ENCODE results near the gene RHOB.

Gene RHOB

DNA sequence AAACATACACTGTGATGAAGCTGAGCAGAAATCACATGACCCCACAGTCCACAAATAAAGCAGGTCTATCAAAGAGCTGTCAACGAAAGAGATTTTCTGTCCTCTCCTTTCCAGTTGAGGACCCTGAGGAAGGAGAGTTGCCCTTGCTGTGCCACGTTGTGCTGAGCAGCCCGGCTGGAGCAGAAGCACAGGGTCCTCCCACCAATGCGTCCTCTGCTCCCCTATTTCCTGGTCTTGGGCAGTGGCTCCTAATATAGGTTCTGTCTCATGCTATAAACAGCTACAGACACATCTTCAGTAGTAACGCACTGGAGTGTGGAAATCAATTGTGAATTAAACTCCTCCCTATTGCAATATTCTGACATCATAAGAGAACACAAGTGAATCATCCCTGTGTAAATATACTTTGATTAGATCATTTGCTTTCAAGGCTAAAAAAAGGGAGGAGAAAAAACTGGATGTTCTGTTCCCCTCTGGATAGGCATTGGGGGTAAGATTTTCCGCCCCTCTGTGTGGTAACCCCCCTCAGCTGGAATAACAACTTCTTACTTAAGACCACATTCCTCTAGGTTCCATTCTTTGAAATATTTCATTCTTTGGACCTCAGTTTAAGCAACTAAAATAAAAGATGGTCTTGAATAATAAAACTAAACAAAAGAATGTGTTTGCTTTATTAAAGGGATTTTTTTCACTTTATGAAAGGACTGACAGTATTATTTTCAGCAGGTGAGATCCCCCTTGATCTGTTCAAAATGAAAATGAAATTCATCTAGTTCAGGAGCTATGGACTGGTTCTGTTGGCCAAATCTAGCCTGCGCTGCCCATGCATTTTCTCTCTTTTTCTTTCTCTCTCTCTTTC is 8.3 kb upstream of the RHOB start:
- DNase-seq, result no peak

DNA sequence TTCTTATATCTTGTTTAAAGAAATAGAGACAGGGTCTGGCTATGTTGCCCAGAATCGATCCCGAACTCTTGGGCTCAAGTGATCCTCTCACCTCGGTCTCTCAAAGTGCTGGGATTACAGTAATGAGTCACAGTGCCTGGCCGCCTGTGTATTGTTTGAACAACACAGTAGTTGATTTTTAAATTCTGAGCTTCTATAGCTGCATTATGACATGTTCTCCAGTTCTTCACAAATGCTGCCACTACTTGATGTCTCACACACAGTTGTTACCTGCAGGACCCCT is 7.7 kb upstream of the RHOB start:
- DNase-seq, result no peak

DNA sequence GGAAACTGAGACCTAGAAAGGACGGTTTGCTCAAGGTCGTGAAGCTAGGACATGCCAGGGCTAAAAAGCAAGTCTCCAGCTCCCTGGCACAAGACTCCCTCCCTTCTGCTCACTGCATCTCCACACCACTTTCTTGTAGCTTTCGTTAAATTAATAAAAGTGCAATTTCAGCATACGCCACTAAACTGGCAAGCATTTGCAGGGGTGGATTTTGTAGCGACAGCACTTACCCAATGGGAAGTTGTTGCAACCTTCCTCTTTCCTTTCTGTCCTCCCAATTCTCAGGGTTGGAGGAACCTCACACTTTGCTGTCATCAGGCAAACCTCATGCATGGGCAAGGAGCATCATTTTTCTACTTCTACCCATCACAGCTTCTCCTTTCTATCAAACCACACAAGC is 7.4 kb upstream of the RHOB start:
- no peak for DNase-seq

DNA sequence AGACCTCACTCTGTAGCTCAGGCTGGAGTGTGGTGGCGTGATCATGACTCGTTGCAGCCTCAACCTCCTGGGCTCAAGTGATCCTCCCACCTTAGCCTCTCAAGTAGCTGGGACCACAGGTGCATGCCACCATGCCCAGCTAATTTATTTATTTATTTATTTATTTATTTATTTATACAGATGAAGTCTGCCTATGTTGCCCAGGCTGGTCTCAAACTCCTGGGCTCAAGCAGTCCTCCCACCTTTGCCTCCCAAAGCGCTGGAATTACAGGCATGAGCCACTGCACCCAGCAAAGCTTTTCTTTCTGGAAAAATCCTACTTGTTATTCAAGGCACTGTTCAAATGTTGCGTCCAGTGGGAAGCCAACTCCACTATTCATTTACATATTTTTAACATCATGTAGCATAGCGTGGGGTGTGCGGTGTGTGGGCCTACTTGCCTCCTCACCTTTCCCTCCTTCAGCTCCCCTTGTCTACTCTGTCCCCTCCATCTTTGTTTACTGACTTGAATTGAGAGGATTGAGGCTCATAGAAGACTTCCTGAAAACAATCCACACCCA is 6.8 kb upstream of the RHOB start:
- no peak for DNase-seq

- no peak for DNase-seq
These were observed 3.5 kb upstream of the RHOB start for GRCh38 chr2:20443276-20443920.

DNA sequence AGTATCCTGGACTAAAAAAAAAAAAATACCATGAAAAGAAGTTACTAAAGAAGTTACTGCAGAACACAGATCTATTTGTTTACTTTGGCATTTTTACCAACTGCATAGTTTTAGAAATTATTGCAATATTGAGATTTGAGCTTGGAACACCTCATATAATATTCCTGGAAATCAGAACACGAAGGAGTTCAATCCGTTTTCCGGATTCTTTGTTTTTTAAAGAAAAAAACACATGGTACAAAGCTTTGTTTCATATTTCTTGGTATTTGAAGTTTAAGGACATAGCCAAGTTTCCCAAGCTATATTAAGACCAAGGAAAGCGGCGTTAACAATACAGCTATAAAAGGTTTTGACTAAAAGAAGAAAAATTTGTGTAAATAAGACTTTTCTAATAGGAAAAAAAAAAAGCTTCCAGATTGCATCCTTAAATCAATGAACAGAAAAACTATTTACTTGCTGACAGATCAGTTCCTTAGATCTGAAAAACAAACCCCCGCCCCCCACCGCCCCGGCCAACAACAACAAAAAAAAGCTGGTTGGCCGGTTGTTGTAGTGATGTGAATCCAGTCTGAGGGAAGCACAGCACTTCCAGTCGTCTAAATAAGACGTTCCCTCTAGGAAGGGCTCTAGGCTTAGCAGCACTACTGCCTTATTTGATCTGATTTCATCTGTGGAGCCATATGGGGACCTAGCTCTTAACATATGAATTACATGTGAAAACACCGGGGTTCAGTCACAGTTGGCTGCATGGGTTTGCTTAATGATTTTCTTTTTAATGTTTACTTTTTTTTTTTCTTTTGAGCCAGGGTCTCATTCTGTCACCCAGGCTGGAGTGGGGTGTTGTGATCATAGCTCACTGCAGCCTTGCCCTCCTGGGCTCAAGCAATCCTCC is 2.5 kb upstream of the RHOB start:
- no peak for DNase-seq

DNA sequence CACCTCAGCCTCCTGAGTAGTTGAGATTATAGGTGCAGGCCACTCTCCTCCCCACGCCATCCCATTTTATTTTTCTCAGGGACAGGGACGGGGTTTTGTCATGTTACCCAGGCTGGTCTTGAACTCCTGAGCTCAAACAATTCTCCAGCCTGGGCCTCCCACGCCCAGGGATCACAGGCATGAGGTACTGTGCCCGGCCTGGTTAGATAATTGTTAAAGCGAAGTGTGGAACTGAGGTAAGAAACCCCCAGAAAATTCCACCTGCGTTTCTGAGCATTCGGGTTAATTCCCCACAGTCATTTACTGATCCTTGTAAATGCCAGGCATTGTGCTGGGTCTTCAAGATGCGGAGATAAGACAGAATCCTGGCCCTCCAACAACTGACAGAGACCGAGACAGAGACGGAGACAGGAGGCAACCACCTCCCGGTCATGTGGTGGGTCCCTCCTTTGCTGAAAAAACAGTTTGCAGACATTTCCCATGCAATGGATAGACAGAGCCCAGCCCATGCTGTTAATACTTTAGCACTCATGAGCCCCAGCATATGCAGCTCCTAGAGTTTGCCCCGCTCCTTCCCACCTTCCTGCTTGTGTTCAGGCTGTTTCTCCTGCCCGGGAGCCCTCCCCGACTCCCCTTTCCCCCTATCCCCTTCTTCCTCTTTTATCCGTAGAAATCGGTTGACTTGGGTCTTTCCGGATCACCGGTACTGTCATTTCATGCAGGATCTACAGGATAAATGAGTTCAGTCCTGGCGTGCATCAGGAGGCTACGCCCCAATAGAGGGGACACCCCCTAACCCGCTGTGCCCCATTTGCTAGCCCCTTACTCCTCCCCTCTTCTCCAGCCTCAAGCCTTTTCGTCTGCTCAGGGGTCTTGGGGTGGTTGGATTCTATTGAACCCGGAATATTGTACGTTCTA is 1.6 kb upstream of the RHOB start:
- no peak for DNase-seq

- DNase-seq, result no peak
These were observed 488 bp upstream of the RHOB start for GRCh38 chr2:20446255-20446916.

DNA sequence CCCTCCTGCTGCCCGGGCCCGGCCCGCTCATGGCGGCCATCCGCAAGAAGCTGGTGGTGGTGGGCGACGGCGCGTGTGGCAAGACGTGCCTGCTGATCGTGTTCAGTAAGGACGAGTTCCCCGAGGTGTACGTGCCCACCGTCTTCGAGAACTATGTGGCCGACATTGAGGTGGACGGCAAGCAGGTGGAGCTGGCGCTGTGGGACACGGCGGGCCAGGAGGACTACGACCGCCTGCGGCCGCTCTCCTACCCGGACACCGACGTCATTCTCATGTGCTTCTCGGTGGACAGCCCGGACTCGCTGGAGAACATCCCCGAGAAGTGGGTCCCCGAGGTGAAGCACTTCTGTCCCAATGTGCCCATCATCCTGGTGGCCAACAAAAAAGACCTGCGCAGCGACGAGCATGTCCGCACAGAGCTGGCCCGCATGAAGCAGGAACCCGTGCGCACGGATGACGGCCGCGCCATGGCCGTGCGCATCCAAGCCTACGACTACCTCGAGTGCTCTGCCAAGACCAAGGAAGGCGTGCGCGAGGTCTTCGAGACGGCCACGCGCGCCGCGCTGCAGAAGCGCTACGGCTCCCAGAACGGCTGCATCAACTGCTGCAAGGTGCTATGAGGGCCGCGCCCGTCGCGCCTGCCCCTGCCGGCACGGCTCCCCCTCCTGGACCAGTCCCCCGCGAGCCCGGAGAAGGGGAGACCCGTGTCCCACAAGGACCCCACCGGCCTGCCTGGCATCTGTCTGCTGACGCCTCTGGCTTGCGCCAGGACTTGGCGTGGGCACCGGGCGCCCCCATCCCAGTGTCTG is 767 bp downstream of the RHOB start:
- peak; percentile 6 for DNase-seq

- no peak for DNase-seq
These were observed 1.5 kb downstream of the RHOB start for GRCh38 chr2:20448246-20448976.

DNA sequence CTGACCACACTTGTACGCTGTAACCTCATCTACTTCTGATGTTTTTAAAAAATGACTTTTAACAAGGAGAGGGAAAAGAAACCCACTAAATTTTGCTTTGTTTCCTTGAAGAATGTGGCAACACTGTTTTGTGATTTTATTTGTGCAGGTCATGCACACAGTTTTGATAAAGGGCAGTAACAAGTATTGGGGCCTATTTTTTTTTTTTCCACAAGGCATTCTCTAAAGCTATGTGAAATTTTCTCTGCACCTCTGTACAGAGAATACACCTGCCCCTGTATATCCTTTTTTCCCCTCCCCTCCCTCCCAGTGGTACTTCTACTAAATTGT is 2.1 kb downstream of the RHOB start:
- no peak for DNase-seq

DNA sequence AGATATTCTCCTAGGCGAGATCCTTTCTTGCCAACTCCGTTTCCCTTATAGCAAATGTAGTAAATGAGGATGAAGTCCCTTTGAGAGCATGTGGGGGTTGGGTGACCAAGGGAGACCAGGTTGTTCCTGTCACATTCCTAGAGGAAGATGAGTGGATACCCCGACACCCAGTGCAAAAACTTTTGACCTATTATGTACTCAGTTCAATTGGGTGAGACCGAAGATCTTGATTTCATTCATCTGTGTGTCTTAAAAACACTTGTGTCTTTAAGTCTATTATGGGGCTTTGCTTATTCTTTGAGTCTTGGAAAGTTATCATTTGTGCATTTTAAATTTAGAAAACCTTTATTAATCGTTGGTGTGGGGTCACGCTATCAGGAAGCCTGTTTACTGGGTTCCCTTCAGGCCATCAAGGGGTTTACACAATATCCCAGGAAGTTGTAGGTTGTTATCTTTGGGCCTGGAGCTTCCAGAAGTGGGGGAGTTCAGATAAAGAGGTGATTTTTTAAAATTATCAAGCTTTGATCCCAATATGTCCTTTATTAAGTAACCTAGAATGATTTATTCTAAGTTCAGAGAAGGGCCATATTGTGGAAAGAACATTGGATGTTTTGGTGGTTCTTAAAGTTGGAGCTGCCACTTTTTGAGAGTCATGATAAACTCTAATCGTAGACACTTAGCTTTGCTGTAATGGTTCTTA is 2.8 kb downstream of the RHOB start:
- no peak for DNase-seq

- no peak for DNase-seq
These were observed 3.5 kb downstream of the RHOB start for GRCh38 chr2:20450201-20450999.

- DNase-seq, result no peak
These were observed 4.1 kb downstream of the RHOB start for GRCh38 chr2:20451000-20451290.

DNA sequence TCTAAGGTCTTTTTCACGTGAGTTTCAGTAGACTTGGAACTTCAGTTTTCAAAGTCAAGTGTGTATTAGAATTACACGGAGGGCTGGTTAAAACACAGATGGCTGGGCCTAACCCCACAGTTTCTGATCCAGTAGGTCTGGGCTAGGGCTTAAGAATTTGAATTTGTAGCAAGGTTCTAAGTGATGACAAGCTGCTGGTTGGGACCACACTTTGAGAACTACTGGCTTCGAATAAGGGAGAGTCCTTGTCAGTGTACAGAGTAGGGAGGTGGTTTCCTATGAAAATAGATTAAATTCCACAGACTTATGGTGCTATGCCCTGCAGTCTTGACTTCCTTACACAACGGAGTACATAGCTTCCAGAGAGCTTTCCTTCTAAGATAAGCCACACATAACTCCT is 4.5 kb downstream of the RHOB start:
- DNase-seq, result no peak

DNA sequence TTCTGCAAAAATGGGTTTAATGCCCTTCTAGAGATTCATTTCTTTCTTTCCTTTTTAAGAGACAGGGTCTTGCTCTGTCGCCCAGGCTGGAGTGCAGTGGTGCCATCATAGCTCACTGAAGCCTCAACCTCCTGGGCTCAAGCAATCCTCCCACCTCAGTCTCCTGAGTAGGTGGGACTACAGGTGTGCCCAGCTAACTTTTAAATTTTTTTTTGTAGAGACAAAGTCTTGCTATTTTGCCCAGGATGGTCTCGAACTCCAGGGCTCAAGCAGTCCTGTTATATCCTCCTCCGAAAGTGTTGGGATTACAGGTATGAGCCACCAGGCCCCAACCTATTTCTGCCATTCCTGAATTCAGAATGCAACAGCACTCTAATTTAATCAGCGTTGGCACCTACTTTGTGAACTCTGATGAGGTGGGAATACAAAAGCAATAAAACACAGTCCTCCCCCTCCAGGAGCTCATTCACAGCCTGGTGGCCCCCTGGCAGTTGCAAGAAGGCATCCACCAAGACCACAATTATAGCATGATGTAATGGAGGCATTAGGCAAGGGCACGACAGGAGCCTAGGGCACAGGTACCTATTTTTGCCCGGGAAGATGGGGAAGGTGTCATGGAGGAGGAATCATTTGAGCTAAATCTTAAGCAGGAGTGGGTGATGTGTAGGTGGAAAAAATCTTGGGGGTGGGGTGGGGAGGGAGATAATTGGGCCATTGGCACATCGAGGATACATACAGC is 5.1 kb downstream of the RHOB start:
- no peak for DNase-seq

GRCh38 chr2:20452551-20452950 is 5.7 kb downstream of the RHOB start:
- DNase-seq, result no peak

DNA sequence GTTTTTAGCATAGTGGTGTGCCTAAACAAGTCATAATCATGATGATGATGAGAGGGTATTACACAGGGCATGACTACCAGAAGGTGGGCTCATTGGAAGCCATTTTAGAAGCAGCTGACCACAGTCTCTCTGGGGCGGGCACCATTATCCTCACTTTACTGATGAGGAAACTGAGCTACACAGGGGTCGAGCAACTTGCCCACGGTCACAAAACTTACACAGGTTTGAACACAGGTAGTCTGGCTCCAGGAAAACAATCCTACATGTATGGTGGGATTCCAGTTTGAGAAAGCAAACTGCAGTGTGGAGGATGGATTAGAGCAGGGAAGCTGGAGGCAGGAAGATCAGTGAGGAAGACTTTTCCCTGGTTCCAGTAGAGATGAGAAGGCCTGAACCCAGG is 6.2 kb downstream of the RHOB start:
- DNase-seq, result no peak

Measured in T-helper 9 cell (primary cell).